Neural cell (in vitro differentiated cells): ENCODE measurements around the gene UFD1. TPM values are rescaled to one million over a fixed set of nuclear protein-coding genes. Genes with fewer than 3 reads are reported as not detected.

Experiments used
- H2AFZ ChIP-seq: fragments of 200-600, 300-800 bp; sonication (generic), shearing (Covaris generic); 2 replicates; pipeline ENCODE4 v1.6.0; 2014; ENCODE audit warnings: low read depth, mild to moderate bottlenecking, antibody characterized with exemption, low read length, moderate library complexity
- H3F3A ChIP-seq: fragments of 200-600 bp; shearing (Covaris generic); 2 replicates; pipeline ENCODE4 v1.6.1; 2016; ENCODE audit warnings: mild to moderate bottlenecking, moderate library complexity, mixed read lengths, antibody characterized with exemption, low read length; ENCODE audit not compliant: insufficient read depth, poor library complexity, severe bottlenecking
- H3K27ac ChIP-seq: fragments of 200-600, 300-800 bp; sonication (generic), shearing (Covaris generic); 2 replicates; pipeline ENCODE4 v1.5.1; 2014; ENCODE audit warnings: mild to moderate bottlenecking, low read length, moderate library complexity
- H3K27me3 ChIP-seq: fragments of 300-800, 200-600 bp; sonication (generic), shearing (Covaris generic); 2 replicates; pipeline ENCODE4 v1.6.0; 2014; ENCODE audit warnings: mild to moderate bottlenecking, low read depth, low read length, moderate library complexity; ENCODE audit not compliant: insufficient read depth
- H3K36me3 ChIP-seq: fragments of 300-800, 200-600 bp; sonication (generic), shearing (Covaris generic); 2 replicates; pipeline ENCODE4 v1.5.1; 2014; ENCODE audit warnings: mild to moderate bottlenecking, antibody characterized with exemption, low read length, moderate library complexity; ENCODE audit not compliant: insufficient read depth
- H3K4me2 ChIP-seq: fragments of 300-800, 200-600 bp; sonication (generic), shearing (Covaris generic); 2 replicates; pipeline ENCODE4 v1.6.0; 2014; ENCODE audit warnings: mild to moderate bottlenecking, low read length
- H3K4me3 ChIP-seq: fragments of 300-800, 200-600 bp; sonication (generic), shearing (Covaris generic); 2 replicates; pipeline ENCODE4 v1.5.1; 2014; ENCODE audit warnings: mild to moderate bottlenecking, low read length, moderate library complexity
- H3K79me2 ChIP-seq: fragments of 200-600 bp; shearing (Covaris generic); replicated peaks from 2 replicates; pipeline ENCODE4 v1.6.0; 2014; ENCODE audit warnings: mild to moderate bottlenecking, low read length, moderate library complexity; ENCODE audit not compliant: insufficient read depth
- H3K9ac ChIP-seq: fragments of 300-800, 200-600 bp; sonication (generic), shearing (Covaris generic); 2 replicates; pipeline ENCODE4 v1.6.1; 2016; ENCODE audit warnings: mild to moderate bottlenecking, low read length, mixed read lengths
- H3K9me2 ChIP-seq: fragments of 200-600 bp; shearing (Covaris generic); 2 replicates; pipeline ENCODE4 v1.6.1; 2016; ENCODE audit warnings: mild to moderate bottlenecking, low read length, mixed read lengths; ENCODE audit not compliant: insufficient read depth
- H3K9me3 ChIP-seq: fragments of 200-600, 300-800 bp; sonication (generic), shearing (Covaris generic); 2 replicates; pipeline ENCODE4 v1.6.1; 2016; ENCODE audit warnings: mild to moderate bottlenecking, mixed run types, low read length, moderate library complexity, mixed read lengths
- H4K20me1 ChIP-seq: fragments of 200-600 bp; shearing (Covaris generic); 2 replicates; pipeline ENCODE4 v1.6.1; 2016; ENCODE audit warnings: mild to moderate bottlenecking, mixed run types; ENCODE audit not compliant: insufficient read depth
- CTCF ChIP-seq: fragments of 450-650 bp; IDR thresholded peaks from 2 replicates; pipeline ENCODE4 v1.5.1; 2014; ENCODE audit warnings: antibody characterized with exemption, mild to moderate bottlenecking, moderate library complexity; ENCODE audit not compliant: poor library complexity, severe bottlenecking
- EP300 ChIP-seq: fragments of 450-650 bp; conservative IDR thresholded peaks from 2 replicates; pipeline ENCODE4 v1.6.1; 2014; ENCODE audit warnings: antibody characterized with exemption, mild to moderate bottlenecking, moderate library complexity; ENCODE audit not compliant: poor library complexity, severe bottlenecking
- EZH2 ChIP-seq: fragments of 200-600, 300-800 bp; shearing (Covaris generic), sonication (generic); IDR thresholded peaks from 2 replicates; pipeline ENCODE4 v1.6.1; 2014; ENCODE audit warnings: antibody characterized with exemption, low read length, borderline replicate concordance, mild to moderate bottlenecking; ENCODE audit not compliant: insufficient read depth, poor library complexity, severe bottlenecking
- MXI1 ChIP-seq: fragments of 450-650 bp; conservative IDR thresholded peaks from 2 replicates; pipeline ENCODE4 v1.6.1; 2014; ENCODE audit warnings: antibody characterized with exemption, mild to moderate bottlenecking; ENCODE audit not compliant: poor library complexity, severe bottlenecking
- POLR2AphosphoS5 ChIP-seq: IDR thresholded peaks from 2 replicates; pipeline ENCODE4 v1.6.1; 2012
- RAD21 ChIP-seq: fragments of 450-650 bp; conservative IDR thresholded peaks from 2 replicates; pipeline ENCODE4 v1.6.1; 2014; ENCODE audit warnings: antibody characterized with exemption, mild to moderate bottlenecking, moderate library complexity
- REST ChIP-seq: IDR thresholded peaks from 2 replicates; pipeline ENCODE4 v1.6.1; 2012; ENCODE audit warnings: borderline replicate concordance
- SMC3 ChIP-seq: fragments of 450-650 bp; conservative IDR thresholded peaks from 2 replicates; pipeline ENCODE4 v1.6.1; 2014; ENCODE audit warnings: antibody characterized with exemption, mild to moderate bottlenecking, moderate library complexity; ENCODE audit not compliant: poor library complexity
- TAF1 ChIP-seq: IDR thresholded peaks from 2 replicates; pipeline ENCODE4 v1.6.1; 2012; ENCODE audit warnings: low read depth
- polyA plus RNA-seq: library from polyadenylated mRNA; depleted of rRNA; stranded (reverse); fragments of >200 nt; gene quantifications from 2 replicates; pipeline ENCODE4 v1.2.3, GENCODE V29; 2014

The UFD1 gene
- polyA plus RNA-seq, 1 donor from 2014 or later, result 56.9 TPM

- Histone ChIP-seq H3K4me3 (no peak overlapping the region), H3K27ac (no peak overlapping the region), H4K20me1 (no peaks in the 10 kb centered on the region), H3K36me3 (peaks cover 4% of the 10 kb centered on the region), H3K9me2 (no peaks in the 10 kb centered on the region), H3K4me2 (no peak overlapping the region), H3K9me3 (no peaks in the 10 kb centered on the region), H2AFZ (no peak overlapping the region), H3K79me2 (no peaks in the 10 kb centered on the region), H3K27me3 (no peaks in the 10 kb centered on the region), H3F3A (no peaks in the 10 kb centered on the region), H3K9ac (no peak overlapping the region)
- no peak for TF ChIP-seq EZH2
- no peak for TF ChIP-seq SMC3
- no peak for TF ChIP-seq REST
- TF ChIP-seq CTCF, result no peak
- no peak for TF ChIP-seq EP300
- no peak for TF ChIP-seq POLR2AphosphoS5
- TF ChIP-seq MXI1, result no peak
- no peak for TF ChIP-seq TAF1
- TF ChIP-seq RAD21, result no peak
Observed at GRCh38 chr22:19401483-19401882, 77.5 kb downstream of the UFD1 start.

- Histone ChIP-seq H2AFZ (no peak overlapping the region), H3K9ac (no peak overlapping the region), H3K4me3 (no peak overlapping the region), H3K79me2 (no peaks in the 10 kb centered on the region), H3K9me2 (no peaks in the 10 kb centered on the region), H3K27ac (no peak overlapping the region), H4K20me1 (no peaks in the 10 kb centered on the region), H3F3A (no peaks in the 10 kb centered on the region), H3K27me3 (no peaks in the 10 kb centered on the region), H3K36me3 (peaks cover 4% of the 10 kb centered on the region), H3K4me2 (no peak overlapping the region), H3K9me3 (no peaks in the 10 kb centered on the region)
- TF ChIP-seq EP300, result no peak
- TF ChIP-seq EZH2, result no peak
- no peak for TF ChIP-seq RAD21
- no peak for TF ChIP-seq TAF1
- TF ChIP-seq CTCF, result no peak
- TF ChIP-seq MXI1, result no peak
- no peak for TF ChIP-seq POLR2AphosphoS5
- TF ChIP-seq REST, result no peak
- TF ChIP-seq SMC3, result no peak
Observed at GRCh38 chr22:19400881-19401280, 78.1 kb downstream of the UFD1 start.
